HEK293 (cell line): ENCODE measurements around the gene CCL18.
"Not testable (repeated sequence)": the region's sequence is repeated elsewhere in the genome, so short reads cannot be mapped to it uniquely, and the experiment has no call there.

Experiments
- CTCF ChIA-PET: fragments of 350-600 bp; formaldehyde crosslinking; extraction: SDS; loops from one replicate; lab custom pipeline; 2021; ENCODE audit warnings: antibody characterized with exemption; lab: Yijun Ruan, JAX
- POLR2A ChIA-PET: fragments of 300-600 bp; formaldehyde crosslinking; extraction: SDS; loops from one replicate; lab custom pipeline; 2020; ENCODE audit warnings: antibody characterized with exemption, inconsistent platforms; lab: Yijun Ruan, JAX
- H3K27ac ChIP-seq: fragments of 200-500 bp; sonication (Bioruptor generic); 2 replicates; pipeline ENCODE4 v1.5.1; 2014; ENCODE audit warnings: low read depth, low read length, control low read depth, inconsistent platforms; ENCODE audit errors: extremely low read depth
- H3K36me3 ChIP-seq, 2 experiments: fragments of 200-500 bp in 1 of 2; sonication (Bioruptor generic) in 1 of 2; 1 replicate in 1 of 2; 2 replicates in 1 of 2; pipeline ENCODE4 v1.5.1; 2014 to 2017; ENCODE audit warnings: inconsistent platforms in 2 of 2, low read length in 2 of 2; ENCODE audit not compliant: control insufficient read depth in 2 of 2, insufficient read depth in 1 of 2
- H3K4me1 ChIP-seq: fragments of 200-500 bp; sonication (Bioruptor generic); 2 replicates; pipeline ENCODE4 v1.5.1; 2014; ENCODE audit warnings: mild to moderate bottlenecking, low read length, inconsistent platforms; ENCODE audit not compliant: control insufficient read depth, insufficient read depth
- H3K4me3 ChIP-seq: 2 replicates; pipeline ENCODE4 v1.5.1; 2011; ENCODE audit warnings: low read depth, mild to moderate bottlenecking, control low read depth, low read length, moderate library complexity
- H3K9me3 ChIP-seq: fragments of 200-500 bp; sonication (Bioruptor generic); 2 replicates; pipeline ENCODE4 v1.5.1; 2014; ENCODE audit warnings: low read depth, low read length, inconsistent platforms; ENCODE audit not compliant: control insufficient read depth, insufficient read depth
- RBAK ChIP-seq: fragments of 450-650 bp; formaldehyde crosslinking; IDR thresholded peaks from 2 replicates; pipeline ENCODE4 v1.5.1; 2016; ENCODE audit warnings: missing biosample characterization, missing genetic modification characterization
- SCRT2 ChIP-seq: fragments of 450-650 bp; formaldehyde crosslinking; IDR thresholded peaks from 2 replicates; pipeline ENCODE4 v1.5.1; 2016; ENCODE audit warnings: missing biosample characterization, missing genetic modification characterization
- TRIM28 ChIP-seq: IDR thresholded peaks from 2 replicates; pipeline ENCODE4 v1.6.1; 2011; ENCODE audit warnings: low read length, control low read depth, borderline replicate concordance
- YY1 ChIP-seq: fragments of 450-650 bp; formaldehyde crosslinking; IDR thresholded peaks from 2 replicates; pipeline ENCODE4 v1.5.1; 2018; ENCODE audit warnings: missing biosample characterization, missing genetic modification characterization
- ZNF138 ChIP-seq: fragments of 450-650 bp; formaldehyde crosslinking; IDR thresholded peaks from 2 replicates; pipeline ENCODE4 v1.5.1; 2016; ENCODE audit warnings: missing biosample characterization, missing genetic modification characterization, borderline replicate concordance
- ZNF19 ChIP-seq: fragments of 450-650 bp; formaldehyde crosslinking; IDR thresholded peaks from 2 replicates; pipeline ENCODE4; 2016; ENCODE audit warnings: missing biosample characterization, missing genetic modification characterization, low read depth
- ZNF544 ChIP-seq: fragments of 450-650 bp; formaldehyde crosslinking; IDR thresholded peaks from 2 replicates; pipeline ENCODE4 v1.5.0; 2017; ENCODE audit warnings: missing biosample characterization, missing genetic modification characterization
- ZNF571 ChIP-seq: fragments of 450-650 bp; formaldehyde crosslinking; IDR thresholded peaks from 2 replicates; pipeline ENCODE4 v1.5.0; 2017; ENCODE audit warnings: missing biosample characterization, missing genetic modification characterization
- ZNF629 ChIP-seq: fragments of 450-650 bp; formaldehyde crosslinking; IDR thresholded peaks from 2 replicates; pipeline ENCODE4 v1.5.1; 2017; ENCODE audit warnings: missing biosample characterization, missing genetic modification characterization
- ZNF707 ChIP-seq: fragments of 450-650 bp; formaldehyde crosslinking; IDR thresholded peaks from 2 replicates; pipeline ENCODE4 v1.5.1; 2016; ENCODE audit warnings: missing biosample characterization, missing genetic modification characterization
- ZNF785 ChIP-seq: fragments of 450-650 bp; formaldehyde crosslinking; IDR thresholded peaks from 2 replicates; pipeline ENCODE4 v1.5.1; 2016; ENCODE audit warnings: missing biosample characterization, missing genetic modification characterization
- TF ChIP-seq, protein P1 (sequence below): fragments of 450-650 bp; formaldehyde crosslinking; IDR thresholded peaks from 2 replicates; pipeline ENCODE4 v1.5.1; 2016; ENCODE audit warnings: missing biosample characterization, missing genetic modification characterization, low read depth
- TF ChIP-seq, protein P2 (sequence below): fragments of 450-650 bp; formaldehyde crosslinking; IDR thresholded peaks from 2 replicates; pipeline ENCODE4 v1.5.1; 2016; ENCODE audit warnings: missing biosample characterization, missing genetic modification characterization
- TF ChIP-seq, protein P3 (sequence below): fragments of 450-650 bp; formaldehyde crosslinking; IDR thresholded peaks from 2 replicates; pipeline ENCODE4 v1.5.1; 2016; ENCODE audit warnings: missing biosample characterization, missing genetic modification characterization
- TF ChIP-seq, protein P4 (sequence below): fragments of 450-650 bp; formaldehyde crosslinking; IDR thresholded peaks from 2 replicates; pipeline ENCODE4 v1.5.1; 2016; ENCODE audit warnings: missing biosample characterization, missing genetic modification characterization

The CCL18 gene

DNA sequence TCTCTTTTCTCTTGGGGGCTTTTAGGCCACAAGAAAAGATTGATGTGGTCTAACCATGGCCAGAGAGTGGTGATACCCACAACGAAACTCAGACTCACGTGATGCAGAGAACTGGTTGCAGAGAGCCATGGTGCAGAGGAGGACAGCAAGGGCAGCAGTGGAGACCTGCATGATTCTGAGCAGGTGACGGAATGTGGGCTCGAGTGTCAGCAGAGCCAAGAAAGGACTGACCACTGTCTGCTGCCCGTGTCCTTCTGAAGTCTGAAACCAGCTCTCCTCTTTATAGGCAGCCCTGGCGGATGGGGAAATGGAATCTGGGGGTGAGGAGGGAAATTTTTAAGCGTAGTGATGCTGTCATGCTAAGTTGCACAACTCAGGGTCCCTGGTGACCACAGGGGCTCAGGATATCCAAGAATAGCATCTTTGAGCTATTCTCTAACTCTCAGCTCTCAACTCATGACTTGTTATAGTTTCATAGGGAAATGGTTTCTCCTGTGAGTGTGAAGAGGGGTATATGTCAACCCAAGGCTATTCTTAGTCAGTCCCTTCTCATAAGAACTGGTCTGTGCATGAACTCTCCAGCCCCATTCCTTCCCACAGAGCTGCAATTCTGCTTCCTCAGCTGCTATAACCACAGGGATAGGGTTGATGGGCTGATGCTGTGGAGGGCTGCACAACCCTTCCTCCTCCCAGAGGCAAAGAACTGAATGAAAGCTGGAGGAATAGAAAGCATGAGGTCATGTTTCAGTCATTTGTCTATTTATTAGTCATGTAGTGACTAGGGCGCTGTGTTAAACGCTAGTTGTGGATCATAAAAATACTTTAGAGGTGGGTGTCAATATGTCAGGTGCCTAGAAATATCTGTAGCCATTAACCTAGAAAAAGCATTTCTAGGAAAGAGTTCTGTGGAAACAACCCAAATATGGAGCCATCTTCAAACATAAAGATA lies 26.1 kb downstream of the CCL18 start, which contains the start of gene CCL3:
Gene CCL3 (minus strand): TSS at position 256 of the 949 bp plus-strand sequence. CDS start 85 bp downstream, at position 171.
- ChIA-PET CTCF (interaction anchor here (0.6 to 1.5 kb wide), 3 partner anchors 18 to 59 kb away, joined by 3 to 8 read pairs (median 4); no protein-coding TSS in a partner anchor), POLR2A (no interaction called here)
- no peak within 1 kb of the TSS for H3K4me3 ChIP-seq
- TF ChIP-seq ZNF629 (peak; percentile 50; the same call in 1 of the 2 replicates), ZNF19 (no peak)
- TF ChIP-seq, protein P1, sequence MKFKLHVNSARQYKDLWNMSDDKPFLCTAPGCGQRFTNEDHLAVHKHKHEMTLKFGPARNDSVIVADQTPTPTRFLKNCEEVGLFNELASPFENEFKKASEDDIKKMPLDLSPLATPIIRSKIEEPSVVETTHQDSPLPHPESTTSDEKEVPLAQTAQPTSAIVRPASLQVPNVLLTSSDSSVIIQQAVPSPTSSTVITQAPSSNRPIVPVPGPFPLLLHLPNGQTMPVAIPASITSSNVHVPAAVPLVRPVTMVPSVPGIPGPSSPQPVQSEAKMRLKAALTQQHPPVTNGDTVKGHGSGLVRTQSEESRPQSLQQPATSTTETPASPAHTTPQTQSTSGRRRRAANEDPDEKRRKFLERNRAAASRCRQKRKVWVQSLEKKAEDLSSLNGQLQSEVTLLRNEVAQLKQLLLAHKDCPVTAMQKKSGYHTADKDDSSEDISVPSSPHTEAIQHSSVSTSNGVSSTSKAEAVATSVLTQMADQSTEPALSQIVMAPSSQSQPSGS (tag by site-specific recombination): 0 out of 2 replicates have a peak, but pooled peaks have one; percentile 13
- H3K36me3 ChIP-seq: no peaks in the 10 kb centered on the region
- H3K9me3 ChIP-seq: no peaks in the 10 kb centered on the region
- no peak within 1 kb of the TSS for H3K27ac ChIP-seq
- H3K4me1 ChIP-seq: no peaks in the 10 kb centered on the region

DNA sequence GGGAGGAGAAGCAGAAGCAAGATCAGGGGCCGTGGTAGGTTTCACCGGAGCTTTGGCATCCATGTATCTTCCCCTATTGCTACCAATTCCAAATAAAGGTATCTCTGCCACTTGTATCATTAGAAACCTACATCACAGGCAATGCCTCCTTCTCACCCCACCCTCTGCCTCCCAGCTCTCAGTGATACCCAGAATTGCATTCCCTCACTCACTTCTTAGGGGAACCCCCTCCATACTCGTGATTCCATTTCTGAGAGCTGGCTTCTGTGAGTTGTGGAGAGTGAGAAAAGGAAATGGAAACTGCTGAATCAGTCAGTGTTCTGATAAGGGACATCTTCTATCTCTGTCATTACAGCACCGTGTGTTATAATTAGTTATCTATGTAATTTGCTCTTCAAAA lies 28.2 kb downstream of the CCL18 start:
- ChIA-PET POLR2A (no interaction called here), CTCF (interaction anchor here (0.7 kb wide), 1 partner anchor 27 kb away, joined by 3 read pairs; no protein-coding TSS in a partner anchor)
- Histone ChIP-seq H3K4me3 (no peak overlapping the region), H3K36me3 (no peaks in the 10 kb centered on the region), H3K9me3 (no peaks in the 10 kb centered on the region), H3K4me1 (no peaks in the 10 kb centered on the region), H3K27ac (no peak overlapping the region)
- TF ChIP-seq ZNF138 (no peak), RBAK (tag by site-specific recombination) (no peak), TRIM28 (no peak), SCRT2 (tag by site-specific recombination) (no peak), ZNF571 (no peak), YY1 (tag by site-specific recombination) (no peak), ZNF785 (no peak), ZNF544 (tag by site-specific recombination) (no peak), ZNF707 (tag by site-specific recombination) (no peak)
- TF ChIP-seq, protein P2, sequence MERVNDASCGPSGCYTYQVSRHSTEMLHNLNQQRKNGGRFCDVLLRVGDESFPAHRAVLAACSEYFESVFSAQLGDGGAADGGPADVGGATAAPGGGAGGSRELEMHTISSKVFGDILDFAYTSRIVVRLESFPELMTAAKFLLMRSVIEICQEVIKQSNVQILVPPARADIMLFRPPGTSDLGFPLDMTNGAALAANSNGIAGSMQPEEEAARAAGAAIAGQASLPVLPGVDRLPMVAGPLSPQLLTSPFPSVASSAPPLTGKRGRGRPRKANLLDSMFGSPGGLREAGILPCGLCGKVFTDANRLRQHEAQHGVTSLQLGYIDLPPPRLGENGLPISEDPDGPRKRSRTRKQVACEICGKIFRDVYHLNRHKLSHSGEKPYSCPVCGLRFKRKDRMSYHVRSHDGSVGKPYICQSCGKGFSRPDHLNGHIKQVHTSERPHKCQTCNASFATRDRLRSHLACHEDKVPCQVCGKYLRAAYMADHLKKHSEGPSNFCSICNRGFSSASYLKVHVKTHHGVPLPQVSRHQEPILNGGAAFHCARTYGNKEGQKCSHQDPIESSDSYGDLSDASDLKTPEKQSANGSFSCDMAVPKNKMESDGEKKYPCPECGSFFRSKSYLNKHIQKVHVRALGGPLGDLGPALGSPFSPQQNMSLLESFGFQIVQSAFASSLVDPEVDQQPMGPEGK (tag by site-specific recombination): no peak
- TF ChIP-seq, protein P3, sequence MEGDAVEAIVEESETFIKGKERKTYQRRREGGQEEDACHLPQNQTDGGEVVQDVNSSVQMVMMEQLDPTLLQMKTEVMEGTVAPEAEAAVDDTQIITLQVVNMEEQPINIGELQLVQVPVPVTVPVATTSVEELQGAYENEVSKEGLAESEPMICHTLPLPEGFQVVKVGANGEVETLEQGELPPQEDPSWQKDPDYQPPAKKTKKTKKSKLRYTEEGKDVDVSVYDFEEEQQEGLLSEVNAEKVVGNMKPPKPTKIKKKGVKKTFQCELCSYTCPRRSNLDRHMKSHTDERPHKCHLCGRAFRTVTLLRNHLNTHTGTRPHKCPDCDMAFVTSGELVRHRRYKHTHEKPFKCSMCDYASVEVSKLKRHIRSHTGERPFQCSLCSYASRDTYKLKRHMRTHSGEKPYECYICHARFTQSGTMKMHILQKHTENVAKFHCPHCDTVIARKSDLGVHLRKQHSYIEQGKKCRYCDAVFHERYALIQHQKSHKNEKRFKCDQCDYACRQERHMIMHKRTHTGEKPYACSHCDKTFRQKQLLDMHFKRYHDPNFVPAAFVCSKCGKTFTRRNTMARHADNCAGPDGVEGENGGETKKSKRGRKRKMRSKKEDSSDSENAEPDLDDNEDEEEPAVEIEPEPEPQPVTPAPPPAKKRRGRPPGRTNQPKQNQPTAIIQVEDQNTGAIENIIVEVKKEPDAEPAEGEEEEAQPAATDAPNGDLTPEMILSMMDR (tag by site-specific recombination): no peak
- TF ChIP-seq, protein P4, sequence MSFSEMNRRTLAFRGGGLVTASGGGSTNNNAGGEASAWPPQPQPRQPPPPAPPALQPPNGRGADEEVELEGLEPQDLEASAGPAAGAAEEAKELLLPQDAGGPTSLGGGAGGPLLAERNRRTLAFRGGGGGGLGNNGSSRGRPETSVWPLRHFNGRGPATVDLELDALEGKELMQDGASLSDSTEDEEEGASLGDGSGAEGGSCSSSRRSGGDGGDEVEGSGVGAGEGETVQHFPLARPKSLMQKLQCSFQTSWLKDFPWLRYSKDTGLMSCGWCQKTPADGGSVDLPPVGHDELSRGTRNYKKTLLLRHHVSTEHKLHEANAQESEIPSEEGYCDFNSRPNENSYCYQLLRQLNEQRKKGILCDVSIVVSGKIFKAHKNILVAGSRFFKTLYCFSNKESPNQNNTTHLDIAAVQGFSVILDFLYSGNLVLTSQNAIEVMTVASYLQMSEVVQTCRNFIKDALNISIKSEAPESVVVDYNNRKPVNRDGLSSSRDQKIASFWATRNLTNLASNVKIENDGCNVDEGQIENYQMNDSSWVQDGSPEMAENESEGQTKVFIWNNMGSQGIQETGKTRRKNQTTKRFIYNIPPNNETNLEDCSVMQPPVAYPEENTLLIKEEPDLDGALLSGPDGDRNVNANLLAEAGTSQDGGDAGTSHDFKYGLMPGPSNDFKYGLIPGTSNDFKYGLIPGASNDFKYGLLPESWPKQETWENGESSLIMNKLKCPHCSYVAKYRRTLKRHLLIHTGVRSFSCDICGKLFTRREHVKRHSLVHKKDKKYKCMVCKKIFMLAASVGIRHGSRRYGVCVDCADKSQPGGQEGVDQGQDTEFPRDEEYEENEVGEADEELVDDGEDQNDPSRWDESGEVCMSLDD (tag by site-specific recombination): no peak

DNA sequence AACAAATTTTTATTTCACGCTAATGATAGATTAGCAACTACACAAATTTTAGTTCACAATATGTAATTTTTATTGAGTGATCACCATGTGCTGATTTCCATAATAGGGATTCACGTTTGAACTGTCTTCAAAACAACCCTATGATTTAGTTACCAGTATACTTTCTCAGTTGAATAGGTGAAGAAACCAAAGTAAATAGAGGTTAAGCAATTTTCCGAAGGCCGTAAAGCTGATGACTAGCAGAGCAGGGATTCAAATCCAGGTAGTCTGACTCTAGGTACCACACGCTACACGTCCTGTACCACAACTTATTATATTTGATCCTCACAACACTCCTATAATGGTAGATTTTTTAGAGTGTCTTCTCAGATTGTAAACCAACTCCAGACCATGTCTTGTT lies 28.6 kb downstream of the CCL18 start:
- POLR2A ChIA-PET, H3K36me3 ChIP-seq, CTCF ChIA-PET, H3K4me3 ChIP-seq, H3K9me3 ChIP-seq, H3K27ac ChIP-seq, H3K4me1 ChIP-seq: not testable (repeated sequence)
